Thoracic aorta (tissue), 2 donors: ENCODE data around the gene ADAMTS17. TPM values are rescaled to one million over a fixed set of nuclear protein-coding genes. Genes with fewer than 3 reads are reported as not detected.

Experiments used
- ATAC-seq: fragments of 150-250 bp; one replicate; pipeline ENCODE4 v1.8.0; 2017; ENCODE audit warnings: low read depth; ENCODE audit not compliant: insufficient number of reproducible peaks, low FRiP score
- DNase-seq: peaks from one replicate; pipeline ENCODE4 v3.0.0-alpha.2; 2020; ENCODE audit warnings: low spot score
- H3K27ac ChIP-seq, 2 donors: fragments of 200-600 bp; sonication (generic); 1 replicate in 1 of 2; 2 replicates in 1 of 2; pipeline ENCODE4 v1.5.1; 2016; ENCODE audit warnings: mild to moderate bottlenecking in 2 of 2, moderate library complexity in 2 of 2
- H3K27me3 ChIP-seq: fragments of 200-600 bp; sonication (generic); replicated peaks from 2 replicates; pipeline ENCODE4 v1.6.0; 2016; ENCODE audit warnings: mild to moderate bottlenecking; ENCODE audit not compliant: insufficient read depth
- H3K36me3 ChIP-seq: fragments of 200-600 bp; sonication (generic); one replicate; pipeline ENCODE4 v1.5.1; 2016
- H3K4me1 ChIP-seq, 2 donors: fragments of 200-600 bp; sonication (generic); 1 replicate in 1 of 2; 2 replicates in 1 of 2; pipeline versions ENCODE4 v1.5.1 to v1.6.0; 2016; ENCODE audit warnings: low read depth in 2 of 2, mild to moderate bottlenecking in 1 of 2; ENCODE audit not compliant: control insufficient read depth in 1 of 2
- H3K4me3 ChIP-seq: fragments of 200-600 bp; sonication (generic); 2 replicates; pipeline ENCODE4 v1.5.1; 2016; ENCODE audit warnings: mild to moderate bottlenecking
- H3K9me3 ChIP-seq: fragments of 200-600 bp; sonication (generic); 2 replicates; pipeline ENCODE4 v1.5.1; 2016
- CTCF ChIP-seq: fragments of 200-600 bp; sonication (generic); IDR thresholded peaks from one replicate; pipeline ENCODE4 v1.5.1; 2019; ENCODE audit warnings: antibody characterized with exemption
- total RNA-seq, 2 donors: library from RNA; depleted of rRNA; stranded (reverse); fragments of >200 nt; gene quantifications; one replicate each; pipeline versions ENCODE4 v1.1.0 to v1.2.3, GENCODE V29; 2016

ADAMTS17 gene
- total RNA-seq, 2 donors from 2014 or later, result 2.8 to 8.1 TPM

- Histone ChIP-seq H3K36me3 (no peaks in the 10 kb centered on the region), H3K27me3 (no peaks in the 10 kb centered on the region), H3K27ac (no peak overlapping the region), H3K4me3 (no peak overlapping the region), H3K9me3 (no peaks in the 10 kb centered on the region), H3K4me1 (peaks cover 12 to 16% of the 10 kb centered on the region in 2 donors)
- DNase-seq (no peak), ATAC-seq (no peak)
- no peak for TF ChIP-seq CTCF
Observed at GRCh38 chr15:100220058-100220768, 121.6 kb downstream of the ADAMTS17 start.

- no peaks in the 10 kb centered on the region for H3K27me3 ChIP-seq
- no peak overlapping the region for H3K4me3 ChIP-seq
- TF ChIP-seq CTCF, result no peak
- ATAC-seq, result no peak
- peaks cover 13 to 23% of the 10 kb centered on the region in 2 donors for H3K4me1 ChIP-seq
- no peaks in the 10 kb centered on the region for H3K36me3 ChIP-seq
- H3K9me3 ChIP-seq, result no peaks in the 10 kb centered on the region
- no peak for DNase-seq
- no peak overlapping the region for H3K27ac ChIP-seq
Observed at GRCh38 chr15:100218434-100218833, 123.3 kb downstream of the ADAMTS17 start.

GRCh38 chr15:100216182-100216581 is 125.6 kb downstream of the ADAMTS17 start:
- no peak for DNase-seq
- H3K36me3 ChIP-seq, result no peaks in the 10 kb centered on the region
- no peak overlapping the region for H3K27ac ChIP-seq
- H3K27me3 ChIP-seq, result no peaks in the 10 kb centered on the region
- H3K4me1 ChIP-seq, result peaks cover 13 to 23% of the 10 kb centered on the region in 2 donors
- ATAC-seq, result no peak
- H3K4me3 ChIP-seq, result no peak overlapping the region
- no peak for TF ChIP-seq CTCF
- H3K9me3 ChIP-seq, result no peaks in the 10 kb centered on the region

GRCh38 chr15:100215843-100216169 is 126.0 kb downstream of the ADAMTS17 start:
- H3K9me3 ChIP-seq, result no peaks in the 10 kb centered on the region
- no peak for ATAC-seq
- peaks cover 13 to 23% of the 10 kb centered on the region in 2 donors for H3K4me1 ChIP-seq
- no peak overlapping the region for H3K4me3 ChIP-seq
- no peaks in the 10 kb centered on the region for H3K27me3 ChIP-seq
- no peaks in the 10 kb centered on the region for H3K36me3 ChIP-seq
- DNase-seq, result no peak
- H3K27ac ChIP-seq, result no peak overlapping the region
- no peak for TF ChIP-seq CTCF

- Histone ChIP-seq H3K4me1 (peaks cover 13 to 23% of the 10 kb centered on the region in 2 donors), H3K9me3 (no peaks in the 10 kb centered on the region), H3K27me3 (no peaks in the 10 kb centered on the region), H3K27ac (no peak overlapping the region), H3K36me3 (no peaks in the 10 kb centered on the region), H3K4me3 (no peak overlapping the region)
- DNase-seq, result no peak
- no peak for ATAC-seq
- no peak for TF ChIP-seq CTCF
Observed at GRCh38 chr15:100215031-100215842, 126.5 kb downstream of the ADAMTS17 start.
